SK-N-MC (cell line): ENCODE results near the gene LRFN4.

Experiments
- DNase-seq: peaks from one replicate; pipeline ENCODE4 v3.0.0-alpha.2; 2011; ENCODE audit warnings: low read depth, low spot score
- H3K27ac ChIP-seq: fragments of 200-600 bp; sonication (generic); 2 replicates; pipeline ENCODE4 v1.5.1; 2016; ENCODE audit warnings: mixed run types
- H3K36me3 ChIP-seq: fragments of 200-600 bp; sonication (generic); 2 replicates; pipeline ENCODE4 v1.6.1; 2017; ENCODE audit warnings: antibody characterized with exemption, low read length, mixed read lengths; ENCODE audit not compliant: insufficient read depth
- H3K4me3 ChIP-seq: fragments of 200-600 bp; sonication (generic); 2 replicates; pipeline ENCODE4 v1.5.1; 2016
- H3K9ac ChIP-seq: fragments of 200-600 bp; sonication (generic); 2 replicates; pipeline ENCODE4 v1.8.0; 2017; ENCODE audit warnings: mixed run types, mixed read lengths; ENCODE audit not compliant: insufficient read length
- H3K9me3 ChIP-seq: fragments of 200-600 bp; sonication (generic); 2 replicates; pipeline ENCODE4 v1.6.1; 2017; ENCODE audit warnings: low read depth, mild to moderate bottlenecking, antibody characterized with exemption, low read length, moderate library complexity, mixed read lengths
- EZH2 ChIP-seq: fragments of 200-600 bp; sonication (generic); IDR thresholded peaks from one replicate; pipeline ENCODE4 v1.6.1; 2017; ENCODE audit warnings: antibody characterized with exemption
- FOXP2 ChIP-seq: optimal IDR thresholded peaks from 2 replicates; pipeline ENCODE3; 2011; ENCODE audit warnings: mild to moderate bottlenecking, moderate library complexity; ENCODE audit not compliant: insufficient read depth; ENCODE audit errors: extremely low read length, control extremely low read depth
- POLR2AphosphoS5 ChIP-seq: IDR thresholded peaks from 2 replicates; pipeline ENCODE4 v1.6.1; 2012; ENCODE audit warnings: mild to moderate bottlenecking, low read depth, low read length, borderline replicate concordance

The LRFN4 gene

GRCh38 chr11:66887526-66887925, 30.7 kb downstream of the LRFN4 start:
- Histone ChIP-seq H3K9ac (no peak overlapping the region), H3K4me3 (no peak overlapping the region), H3K36me3 (no peaks in the 10 kb centered on the region), H3K9me3 (no peaks in the 10 kb centered on the region), H3K27ac (peak overlapping the region; percentile 70)
- DNase-seq = no peak
- no peak for TF ChIP-seq EZH2
- TF ChIP-seq POLR2AphosphoS5 = no peak
- no peak for TF ChIP-seq FOXP2

- H3K27ac ChIP-seq = no peak overlapping the region
- no peak for DNase-seq
Measured at GRCh38 chr11:66888282-66888681, 31.4 kb downstream of the LRFN4 start.

GRCh38 chr11:66889960-66890359, 33.1 kb downstream of the LRFN4 start:
- no peak for DNase-seq
- TF ChIP-seq POLR2AphosphoS5 = no peak
- TF ChIP-seq EZH2 = no peak
- TF ChIP-seq FOXP2 = no peak
- H3K4me3 ChIP-seq = no peak overlapping the region
- H3K27ac ChIP-seq = no peak overlapping the region
- H3K36me3 ChIP-seq = no peaks in the 10 kb centered on the region
- no peak overlapping the region for H3K9ac ChIP-seq
- no peaks in the 10 kb centered on the region for H3K9me3 ChIP-seq

More at GRCh38 chr11:66888282-66888681, 31.4 kb downstream of the LRFN4 start:
- H3K9me3 ChIP-seq = no peaks in the 10 kb centered on the region
- no peaks in the 10 kb centered on the region for H3K36me3 ChIP-seq
- no peak overlapping the region for H3K4me3 ChIP-seq
- H3K9ac ChIP-seq = no peak overlapping the region
- no peak for TF ChIP-seq FOXP2
- no peak for TF ChIP-seq POLR2AphosphoS5
- no peak for TF ChIP-seq EZH2

GRCh38 chr11:66891851-66892660, 35.2 kb downstream of the LRFN4 start:
- Histone ChIP-seq H3K4me3 (no peak overlapping the region), H3K27ac (no peak overlapping the region), H3K9ac (no peak overlapping the region), H3K9me3 (no peaks in the 10 kb centered on the region), H3K36me3 (no peaks in the 10 kb centered on the region)
- DNase-seq = no peak
- no peak for TF ChIP-seq EZH2
- TF ChIP-seq FOXP2 = no peak
- TF ChIP-seq POLR2AphosphoS5 = no peak

- Histone ChIP-seq H3K4me3 (no peak overlapping the region), H3K27ac (no peak overlapping the region), H3K9me3 (no peaks in the 10 kb centered on the region), H3K9ac (no peak overlapping the region), H3K36me3 (no peaks in the 10 kb centered on the region)
- no peak for DNase-seq
- no peak for TF ChIP-seq EZH2
- TF ChIP-seq POLR2AphosphoS5 = no peak
- TF ChIP-seq FOXP2 = no peak
Measured at GRCh38 chr11:66892911-66893310, 36.0 kb downstream of the LRFN4 start.

GRCh38 chr11:66894141-66894540, 37.3 kb downstream of the LRFN4 start:
- no peak overlapping the region for H3K9ac ChIP-seq
- no peak overlapping the region for H3K27ac ChIP-seq
- no peaks in the 10 kb centered on the region for H3K9me3 ChIP-seq
- DNase-seq = no peak
- no peak overlapping the region for H3K4me3 ChIP-seq
- H3K36me3 ChIP-seq = no peaks in the 10 kb centered on the region
- TF ChIP-seq POLR2AphosphoS5 (no peak), FOXP2 (no peak), EZH2 (no peak)

- H3K9ac ChIP-seq = no peak overlapping the region
- H3K27ac ChIP-seq = no peak overlapping the region
- TF ChIP-seq EZH2 = no peak
- no peak for TF ChIP-seq POLR2AphosphoS5
- TF ChIP-seq FOXP2 = no peak
- no peak overlapping the region for H3K4me3 ChIP-seq
- no peaks in the 10 kb centered on the region for H3K9me3 ChIP-seq
- no peak for DNase-seq
- H3K36me3 ChIP-seq = no peaks in the 10 kb centered on the region
Measured at GRCh38 chr11:66901964-66902390, 45.1 kb downstream of the LRFN4 start.

GRCh38 chr11:66902486-66903177, 45.8 kb downstream of the LRFN4 start:
- no peak overlapping the region for H3K9ac ChIP-seq
- no peak for DNase-seq
- TF ChIP-seq POLR2AphosphoS5 (no peak), FOXP2 (no peak), EZH2 (no peak)
- H3K36me3 ChIP-seq = no peaks in the 10 kb centered on the region
- no peak overlapping the region for H3K27ac ChIP-seq
- H3K4me3 ChIP-seq = no peak overlapping the region
- H3K9me3 ChIP-seq = no peaks in the 10 kb centered on the region
